Body of pancreas (tissue), 4 donors: ENCODE measurements around the gene SYNDIG1L.

Experiments
- CTCF ChIP-seq, 7 experiments: fragments of 450-650 bp in 4 of 7; fragments of 200-600 bp in 3 of 7; sonication (generic) in 3 of 7; IDR thresholded peaks; one replicate each; pipeline ENCODE4 v1.5.1; 2016 to 2019; ENCODE audit warnings: antibody characterized with exemption in 7 of 7
- POLR2A ChIP-seq, 3 donors: fragments of 450-650 bp; IDR thresholded peaks; one replicate each; pipeline ENCODE4 v1.6.1; 2016; ENCODE audit warnings: antibody characterized with exemption in 3 of 3, mild to moderate bottlenecking in 2 of 3

DNA sequence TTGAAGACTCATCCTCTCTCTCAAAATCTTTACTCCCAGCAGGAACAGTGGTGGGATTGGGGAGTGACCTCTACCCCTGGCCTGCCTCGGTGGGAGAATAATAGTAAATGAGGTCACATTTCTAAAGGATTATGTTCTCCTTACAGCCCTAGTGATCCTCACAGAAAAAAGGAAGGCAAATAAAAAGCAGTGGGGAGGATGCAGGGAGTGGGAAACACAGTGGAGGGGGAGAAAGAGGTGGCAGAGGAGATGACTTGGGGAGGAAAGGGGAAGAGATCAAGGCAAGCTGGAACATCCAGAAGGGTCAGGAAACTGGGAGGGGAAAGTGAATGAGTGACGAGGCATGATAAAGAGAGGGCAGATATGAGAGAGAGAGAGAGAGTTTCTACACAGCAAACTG is 8.3 kb upstream of the SYNDIG1L start:
- TF ChIP-seq POLR2A (IDR thresholded peaks at IDR 0.05) (no peak), CTCF (IDR thresholded peaks at IDR 0.05) (no peak)
